ENCODE results near the gene EPB41L5. TPM values are rescaled to one million over a fixed set of nuclear protein-coding genes. Genes with fewer than 3 reads are reported as not detected.
"Not testable (repeated sequence)": the region's sequence is repeated elsewhere in the genome, so short reads cannot be mapped to it uniquely, and the experiment has no call there.

The EPB41L5 gene
- polyA plus RNA-seq, 10 donors, result 8.9 to 18.3 (median 15.0) TPM

DNA sequence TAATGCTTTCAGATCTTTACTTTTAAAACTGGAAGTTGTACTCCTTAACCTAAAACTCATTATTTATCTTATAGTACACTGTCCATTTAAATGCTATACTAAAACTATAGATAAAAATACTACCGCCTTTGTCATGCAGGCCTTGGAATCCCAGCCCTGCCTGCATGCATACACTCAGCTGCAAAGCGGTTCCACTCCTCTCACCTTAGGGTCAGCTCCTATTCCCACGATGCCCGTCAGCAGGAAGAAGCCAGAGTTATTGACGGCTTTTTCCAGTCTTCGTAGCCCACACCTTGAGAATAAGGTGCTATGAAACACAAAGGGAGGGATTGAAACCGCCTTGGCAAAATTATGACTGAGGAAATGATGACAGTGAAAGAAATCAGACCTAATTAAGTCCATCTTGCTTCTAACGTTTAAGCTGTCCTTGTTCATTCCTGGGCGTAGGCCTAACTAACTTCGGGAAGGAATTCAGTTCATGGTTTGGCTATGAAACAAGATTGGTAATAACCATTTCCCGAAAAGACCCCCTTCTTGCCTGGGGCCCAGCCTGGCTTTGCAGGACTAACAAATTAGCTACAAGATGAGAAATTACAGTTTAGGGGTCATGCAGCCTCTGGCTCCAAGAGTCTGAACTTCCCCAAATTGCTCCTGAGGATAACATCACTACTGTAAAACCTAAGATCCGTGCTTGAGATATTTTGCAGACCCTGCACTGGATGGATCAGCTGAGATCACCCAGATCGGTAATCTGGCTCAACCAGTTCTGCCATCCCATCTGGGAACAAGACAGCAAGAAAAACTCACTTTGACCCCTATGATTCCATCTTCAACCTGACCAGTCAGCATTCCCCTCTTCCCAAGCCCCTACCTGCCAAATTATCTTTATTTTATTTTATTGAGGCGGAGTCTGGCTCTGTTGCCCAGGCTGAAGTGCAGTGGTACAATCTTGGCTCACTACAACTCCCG is 17.1 kb downstream of the EPB41L5 start:
- no peak for DNase-seq

DNA sequence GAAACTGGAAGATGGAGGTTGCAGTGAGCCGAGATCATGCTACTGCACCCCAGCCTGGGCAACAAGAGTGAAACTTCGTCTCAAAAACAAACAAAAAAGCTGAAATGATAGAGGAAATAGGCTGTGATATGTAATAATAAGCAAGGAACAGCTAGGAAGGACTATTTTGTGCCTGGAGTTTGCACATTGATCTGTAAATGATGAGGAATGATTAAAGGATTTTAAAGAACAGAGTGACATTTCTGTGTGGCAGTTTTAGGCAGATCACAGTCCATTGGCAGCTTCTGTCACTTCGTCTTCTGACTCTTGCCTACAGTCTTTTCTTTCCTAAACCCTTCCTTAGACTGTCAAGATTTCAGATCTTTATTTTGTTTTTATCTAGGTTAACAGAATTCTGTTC is 19.4 kb downstream of the EPB41L5 start:
- DNase-seq, result no peak

GRCh38 chr2:120034027-120034426 is 21.1 kb downstream of the EPB41L5 start:
- no peak for DNase-seq

DNA sequence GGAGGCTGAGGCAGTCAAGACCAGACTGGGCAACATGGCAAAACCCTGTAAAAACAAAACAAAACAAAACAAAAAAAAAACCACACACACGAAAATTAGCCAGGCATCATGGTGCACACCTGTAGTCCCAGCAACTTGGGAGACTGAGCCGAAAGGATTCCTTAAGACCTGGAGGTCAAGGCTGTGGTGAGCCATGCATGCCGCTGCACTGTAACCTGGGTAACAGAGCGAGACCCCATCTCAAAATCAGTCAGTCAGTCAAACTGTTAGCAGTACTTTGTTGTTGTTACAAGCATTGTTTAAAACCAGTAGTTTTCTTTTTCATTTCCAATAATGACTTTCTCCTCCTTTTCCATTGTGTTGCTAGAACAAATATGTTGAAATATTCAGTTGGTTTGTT is 21.7 kb downstream of the EPB41L5 start:
- no peak for DNase-seq

GRCh38 chr2:120036145-120036544 is 23.3 kb downstream of the EPB41L5 start:
- DNase-seq, result no peak

- DNase-seq, result no peak
These were observed 25.2 kb downstream of the EPB41L5 start for GRCh38 chr2:120037995-120038541.

DNA sequence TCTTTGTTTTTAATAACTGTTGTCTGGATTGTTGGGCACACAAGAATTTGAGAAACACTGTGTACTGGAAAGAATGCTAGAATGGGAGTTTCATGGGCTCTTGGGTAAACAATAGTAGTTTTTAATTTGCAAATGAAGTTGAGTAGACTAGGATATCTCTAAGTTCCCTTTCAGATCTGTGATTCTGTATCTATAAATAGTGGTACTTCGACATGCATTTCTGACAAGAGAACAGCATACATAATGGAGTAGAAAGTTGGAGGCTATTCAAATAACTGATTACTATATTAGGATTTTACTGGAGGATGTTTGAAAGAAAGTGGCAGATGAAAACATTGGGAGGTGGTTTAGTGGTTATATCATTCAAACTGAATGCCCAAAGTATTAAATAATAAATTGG is 29.5 kb downstream of the EPB41L5 start:
- no peak for DNase-seq

DNA sequence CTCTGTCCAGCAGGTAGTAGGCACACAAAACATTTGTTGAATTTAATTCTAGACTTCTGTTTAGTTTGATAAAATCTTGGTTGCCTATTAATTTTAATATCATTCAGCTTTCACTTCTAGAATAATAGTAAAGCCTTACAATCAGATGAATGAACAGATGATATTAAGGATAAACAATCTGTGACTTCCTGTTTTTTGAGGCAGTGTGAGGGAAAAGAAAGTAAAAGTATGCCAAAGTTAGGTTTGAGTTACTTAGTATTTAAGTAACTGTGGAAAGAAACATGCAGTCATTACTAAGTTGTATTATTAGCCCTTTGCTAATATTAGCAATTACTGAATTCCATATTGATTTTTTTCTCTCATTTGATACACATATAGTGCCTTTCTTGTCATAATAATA is 31.5 kb downstream of the EPB41L5 start:
- no peak for DNase-seq

GRCh38 chr2:120045775-120046174 is 32.9 kb downstream of the EPB41L5 start:
- not testable (repeated sequence) for DNase-seq

- not testable (repeated sequence) for DNase-seq
These were observed 33.4 kb downstream of the EPB41L5 start for GRCh38 chr2:120046252-120046651.

GRCh38 chr2:120052597-120052996 is 39.7 kb downstream of the EPB41L5 start:
- DNase-seq, result no peak

DNA sequence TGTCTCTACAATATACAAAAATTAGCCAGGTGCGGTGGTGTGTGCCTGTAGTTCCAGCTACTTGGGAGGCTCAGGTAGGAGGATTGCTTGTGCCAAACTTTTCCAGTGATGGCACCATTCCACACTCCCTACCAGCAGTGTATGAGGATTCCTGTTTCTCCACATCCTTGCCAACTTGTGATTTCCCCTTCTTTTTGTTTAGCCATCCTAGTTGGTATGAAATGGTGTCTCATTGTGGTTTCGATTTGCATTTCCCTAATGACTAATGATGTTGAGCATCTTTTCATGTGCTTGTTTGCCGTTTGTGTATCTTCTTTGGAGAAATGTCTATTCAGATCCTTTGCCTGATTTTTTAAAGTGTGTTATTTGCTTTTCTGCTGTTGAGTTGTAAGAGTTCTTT is 41.0 kb downstream of the EPB41L5 start:
- no peak for DNase-seq

DNA sequence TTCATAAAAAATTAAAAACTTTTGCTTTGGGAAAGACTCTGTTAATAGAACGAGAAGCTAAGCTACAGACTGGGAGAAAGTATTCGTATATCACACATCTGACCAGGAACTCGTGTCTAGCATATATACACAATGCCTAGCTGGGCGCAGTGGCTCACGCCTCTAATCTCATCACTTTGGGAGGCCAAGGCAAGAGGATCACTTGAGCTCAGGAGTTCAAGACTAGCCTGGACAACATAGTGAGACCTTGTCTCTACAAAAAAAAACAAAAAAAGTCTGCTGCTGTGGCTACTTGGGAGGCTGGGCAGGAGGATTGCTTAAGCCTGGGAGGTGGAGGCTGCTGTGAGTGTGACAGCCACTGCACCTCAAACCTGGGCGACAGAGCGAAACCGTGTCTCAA is 46.6 kb downstream of the EPB41L5 start:
- DNase-seq, result no peak

DNA sequence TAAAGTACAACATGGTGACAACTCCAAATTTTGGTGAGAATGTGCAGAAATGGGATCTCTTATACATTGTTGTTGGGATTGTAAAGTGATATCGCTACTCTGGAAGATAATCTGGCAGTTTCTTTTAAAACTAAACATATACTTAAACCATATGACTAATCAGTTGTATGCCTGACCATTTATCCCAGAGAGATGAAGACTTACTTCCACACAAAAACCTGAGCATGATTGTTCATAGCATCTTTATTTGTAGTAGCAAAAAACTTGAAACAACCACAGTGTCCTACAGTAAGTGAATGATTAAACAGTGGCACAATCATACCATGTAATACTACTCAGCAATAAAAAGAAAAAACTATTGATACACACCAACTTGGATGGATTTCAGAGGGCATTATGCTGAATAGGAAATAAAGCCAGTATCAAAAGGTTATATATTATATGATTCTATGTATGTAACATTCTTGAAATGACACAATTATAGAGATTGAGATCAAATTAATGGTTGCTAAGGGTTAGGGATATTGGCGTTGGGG is 47.3 kb downstream of the EPB41L5 start:
- no peak for DNase-seq

DNA sequence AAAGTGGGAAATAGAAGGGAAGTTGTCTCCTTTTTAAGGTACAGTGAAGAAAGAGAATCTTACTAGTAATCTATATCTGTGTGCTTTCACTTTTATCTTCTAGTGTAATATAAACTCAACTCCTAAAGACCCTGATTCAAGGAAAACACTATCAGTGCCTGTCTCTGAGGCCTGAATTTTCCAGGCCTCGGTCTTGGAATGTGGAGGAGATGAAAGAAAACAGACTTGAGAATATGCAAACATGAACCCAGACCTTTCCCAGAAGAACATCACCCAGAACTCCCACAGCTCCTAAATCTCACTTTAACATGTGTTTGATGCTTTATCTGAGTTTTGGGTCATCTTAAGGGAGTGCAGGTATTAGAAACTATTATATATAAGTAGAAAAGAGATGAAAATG is 51.8 kb downstream of the EPB41L5 start:
- DNase-seq, result no peak

DNA sequence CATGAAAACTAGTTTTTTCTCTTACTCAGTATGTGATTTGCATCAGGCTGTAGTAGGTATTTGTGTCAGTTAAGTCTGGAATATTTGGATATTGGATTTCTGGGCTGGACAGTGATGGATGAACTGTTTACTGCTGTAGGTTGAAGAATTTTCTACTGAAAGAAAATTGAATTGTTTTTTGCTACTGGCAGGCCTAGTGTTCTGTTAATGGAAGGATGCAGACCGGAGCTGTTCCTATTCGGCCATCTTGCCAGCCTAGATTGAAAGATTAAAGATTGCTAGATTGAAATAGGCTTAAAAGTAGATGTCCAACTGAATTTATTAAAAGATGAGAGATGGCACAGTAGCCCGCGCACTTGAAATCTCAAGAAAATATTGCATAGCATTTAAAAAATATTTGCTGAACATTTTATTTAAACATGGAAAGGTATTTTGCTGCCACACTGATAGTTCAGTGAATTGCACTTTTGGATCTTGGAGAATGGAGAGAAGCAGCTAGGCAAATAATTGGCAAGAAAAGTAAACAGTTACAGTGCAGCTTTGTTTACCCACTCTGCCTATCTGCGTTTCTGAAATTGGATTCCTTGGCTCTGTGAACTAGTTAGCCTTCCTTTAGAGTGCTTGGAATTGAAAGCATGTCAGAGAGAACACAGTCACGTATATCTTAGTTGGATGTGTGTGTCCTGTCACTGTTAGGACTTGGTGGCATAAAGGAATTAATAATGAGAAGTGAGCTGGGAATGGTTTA is 54.1 kb downstream of the EPB41L5 start:
- DNase-seq, result peak in 2 of 3 donors; percentile 16 to 27

DNA sequence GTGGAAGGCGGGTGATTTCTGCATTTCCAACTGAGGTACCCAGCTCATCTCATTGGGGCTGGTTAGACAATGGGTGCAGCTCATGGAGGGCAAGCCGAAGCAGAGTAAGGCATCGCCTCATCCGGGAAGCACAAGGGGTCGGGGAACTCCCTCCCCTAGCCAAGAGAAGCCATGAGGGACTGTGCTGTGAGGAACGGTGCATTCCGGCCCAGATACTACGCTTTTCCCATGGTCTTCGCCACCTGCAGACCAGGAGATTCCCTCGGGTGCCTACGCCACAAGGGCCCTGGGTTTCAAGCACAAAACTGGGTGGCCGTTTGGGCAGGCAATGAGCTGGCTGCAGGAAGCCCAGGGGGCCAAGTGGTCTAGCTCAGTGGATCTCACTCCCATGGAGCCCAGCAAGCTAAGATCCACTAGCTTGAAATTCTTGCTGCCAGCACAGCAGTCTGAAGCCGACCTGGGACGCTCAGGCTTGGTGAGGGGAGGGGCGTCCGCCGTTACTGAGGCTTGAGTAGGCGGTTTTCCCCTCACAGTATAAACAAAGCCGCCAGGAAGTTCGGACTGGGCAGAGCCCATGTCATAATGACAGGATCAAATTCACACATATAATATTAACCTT is 55.3 kb downstream of the EPB41L5 start:
- not testable (repeated sequence) for DNase-seq

- DNase-seq, result no peak
These were observed 62.7 kb downstream of the EPB41L5 start for GRCh38 chr2:120075545-120075944.

DNA sequence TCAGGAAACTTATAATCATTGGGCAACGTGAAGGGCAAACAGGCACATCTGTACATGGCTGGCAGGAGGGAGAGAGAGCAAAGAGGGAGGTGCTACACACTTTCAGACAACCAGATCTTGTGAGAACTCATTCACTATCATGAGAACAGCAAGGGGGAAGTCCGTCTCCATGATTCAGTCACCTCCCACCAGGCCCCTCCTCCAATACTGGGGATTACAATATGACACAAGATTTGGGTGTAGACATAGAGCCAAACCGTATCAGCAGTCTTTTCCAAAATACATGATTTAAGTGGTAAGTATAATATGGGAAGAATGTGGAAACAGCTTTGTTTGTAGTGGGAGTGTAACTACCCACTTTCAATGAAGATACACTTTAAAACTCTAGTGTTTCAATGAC is 65.0 kb downstream of the EPB41L5 start:
- no peak for DNase-seq

GRCh38 chr2:120079647-120080046 is 66.8 kb downstream of the EPB41L5 start:
- DNase-seq, result no peak

DNA sequence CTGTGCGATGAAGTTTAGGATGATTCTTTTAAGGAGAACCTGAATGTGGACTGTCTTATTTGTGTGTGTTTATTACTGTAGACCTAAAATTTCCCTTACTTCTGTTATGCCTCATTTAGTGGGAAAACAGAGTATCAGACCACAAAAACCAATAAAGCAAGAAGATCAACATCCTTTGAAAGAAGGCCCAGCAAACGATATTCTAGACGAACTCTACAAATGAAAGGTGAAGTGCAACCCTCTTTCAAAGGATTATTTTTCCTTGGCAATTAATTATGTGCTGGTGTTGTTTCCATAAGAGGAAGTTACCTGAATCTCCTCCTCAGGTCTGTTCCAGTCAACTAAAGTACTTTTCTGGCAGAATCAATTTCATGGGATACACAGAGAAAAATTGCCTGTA is 78.6 kb downstream of the EPB41L5 start:
- no peak for DNase-seq

GRCh38 chr2:120094795-120095194 is 81.9 kb downstream of the EPB41L5 start:
- DNase-seq, result no peak
